Breast epithelium (tissue), 4 donors: Measurements from ENCODE around the gene DRICH1. TPM values are rescaled to one million over a fixed set of nuclear protein-coding genes. Genes with fewer than 3 reads are reported as not detected.
"Not testable (repeated sequence)": the region's sequence is repeated elsewhere in the genome, so short reads cannot be mapped to it uniquely, and the experiment has no call there.

Experiments
- DNase-seq, 2 donors: peaks; one replicate each; pipeline ENCODE4 v3.0.0-alpha.2; 2019; ENCODE audit warnings: low spot score in 2 of 2
- H3K27ac ChIP-seq, 2 donors: fragments of 200-600 bp; sonication (generic) in 1 of 2; one replicate each; pipeline ENCODE4 v1.5.1; 2016 to 2019; ENCODE audit warnings: mild to moderate bottlenecking in 1 of 2
- H3K27me3 ChIP-seq, 2 donors: fragments of 200-600 bp; sonication (generic) in 1 of 2; one replicate each; pipeline versions ENCODE4 v1.5.1 to v1.6.0; 2017 to 2019; ENCODE audit warnings: control low read depth in 1 of 2, mild to moderate bottlenecking in 1 of 2
- H3K36me3 ChIP-seq: fragments of 200-600 bp; one replicate; pipeline ENCODE4 v1.5.1; 2019
- H3K4me1 ChIP-seq, 2 donors: fragments of 200-600 bp; sonication (generic); one replicate each; pipeline ENCODE4 v1.5.1; 2016 to 2019; ENCODE audit warnings: control low read depth in 1 of 2
- H3K4me3 ChIP-seq, 3 donors: fragments of 200-600 bp; sonication (generic); 1 replicate in 2 of 3; 2 replicates in 1 of 3; pipeline ENCODE4 v1.5.1; 2016 to 2019; ENCODE audit warnings: mild to moderate bottlenecking in 3 of 3, moderate library complexity in 2 of 3
- H3K9me3 ChIP-seq, 2 donors: fragments of 200-600 bp; sonication (generic) in 1 of 2; one replicate each; pipeline ENCODE4 v1.5.1; 2016 to 2019; ENCODE audit warnings: control low read depth in 1 of 2
- CTCF ChIP-seq, 3 donors: fragments of 450-650 bp; IDR thresholded peaks; one replicate each; pipeline ENCODE4 v1.5.1; 2016 to 2017; ENCODE audit warnings: antibody characterized with exemption in 3 of 3, mild to moderate bottlenecking in 3 of 3, moderate library complexity in 3 of 3
- POLR2A ChIP-seq: fragments of 450-650 bp; IDR thresholded peaks from one replicate; pipeline ENCODE4 v1.6.1; 2016; ENCODE audit warnings: antibody characterized with exemption, mild to moderate bottlenecking, moderate library complexity
- POLR2AphosphoS5 ChIP-seq, 3 donors: sonication (generic); formaldehyde crosslinking; IDR thresholded peaks; one replicate each; pipeline ENCODE4 v1.6.1; 2017; ENCODE audit warnings: antibody characterized with exemption in 3 of 3
- intact Hi-C: fragments of 100-400 bp; cut with DNase I; formaldehyde crosslinking; loops from one replicate; pipeline ENCODE4 v1.15.1; 2023; ENCODE audit warnings: low total_unique reads
- total RNA-seq, 3 donors: library from RNA; depleted of rRNA; stranded (reverse); fragments of >200 nt; gene quantifications; one replicate each; pipeline ENCODE4 v1.1.0, GENCODE V29; 2016

DRICH1 gene
- total RNA-seq, 3 donors from 2014 or later = 1.0 to 1.3 TPM; not detected in 1

DNA sequence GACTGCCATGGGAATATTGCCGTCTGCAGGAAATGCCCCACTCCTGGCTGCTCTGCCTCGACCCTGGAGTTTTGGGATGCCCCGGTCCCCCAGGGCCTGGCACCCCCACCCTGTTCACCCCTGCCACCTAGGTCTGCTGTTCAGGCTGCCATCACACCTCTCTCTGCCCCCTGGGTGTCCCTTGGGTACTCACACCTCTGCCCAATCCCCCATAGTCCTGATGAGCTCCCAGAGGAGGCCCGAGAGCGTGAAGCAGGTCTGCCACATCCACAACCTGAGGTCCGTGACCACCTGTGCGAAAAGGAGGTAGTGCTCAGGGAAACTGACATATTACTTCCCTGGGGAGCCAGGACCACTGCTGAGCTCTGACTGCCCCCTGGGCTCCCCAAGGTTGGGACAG, 20.2 kb upstream of the DRICH1 start:
- TF ChIP-seq POLR2A = no peak
- no peak for TF ChIP-seq CTCF (IDR thresholded peaks at IDR 0.05)
- no peak for TF ChIP-seq POLR2AphosphoS5 (IDR thresholded peaks at IDR 0.05)
- intact Hi-C loops = no loop called here
- Histone ChIP-seq H3K4me1 (no peaks in the 10 kb centered on the region), H3K27ac (no peak overlapping the region), H3K9me3 (no peaks in the 10 kb centered on the region), H3K36me3 (no peaks in the 10 kb centered on the region), H3K4me3 (no peak overlapping the region), H3K27me3 (no peaks in the 10 kb centered on the region)
- DNase-seq = no peak

GRCh38 chr22:23651676-23652075, 19.6 kb upstream of the DRICH1 start:
- no peak overlapping the region for H3K4me3 ChIP-seq
- no peak for TF ChIP-seq POLR2A
- TF ChIP-seq POLR2AphosphoS5 (IDR thresholded peaks at IDR 0.05) = no peak
- TF ChIP-seq CTCF (IDR thresholded peaks at IDR 0.05) = no peak
- no peaks in the 10 kb centered on the region for H3K4me1 ChIP-seq
- H3K36me3 ChIP-seq = no peaks in the 10 kb centered on the region
- no peaks in the 10 kb centered on the region for H3K27me3 ChIP-seq
- intact Hi-C loops = no loop called here
- H3K9me3 ChIP-seq = no peaks in the 10 kb centered on the region
- DNase-seq = no peak
- H3K27ac ChIP-seq = no peak overlapping the region

DNA sequence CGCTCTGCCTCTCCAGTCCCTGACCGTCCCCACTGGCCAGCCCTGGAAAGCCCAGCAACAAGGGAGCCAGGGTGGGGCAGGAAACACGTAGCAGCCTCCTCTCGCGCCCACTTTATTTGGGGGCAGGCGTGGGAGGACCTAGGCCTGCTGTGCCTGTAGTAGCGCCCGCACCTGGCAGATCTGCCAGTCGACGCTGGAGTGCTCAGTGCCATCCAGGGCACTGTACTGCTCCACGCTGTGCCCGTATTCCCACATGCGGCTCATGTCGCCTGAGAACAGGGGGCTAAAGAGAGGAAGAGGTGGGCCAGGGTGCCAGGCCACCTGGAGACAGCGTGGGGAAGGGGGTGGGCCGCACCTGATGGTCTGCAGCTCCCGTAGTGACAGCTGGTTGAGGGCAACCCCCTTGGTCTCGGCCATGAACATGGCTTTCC, 17.0 kb upstream of the DRICH1 start:
- Histone ChIP-seq H3K27me3 (no peaks in the 10 kb centered on the region), H3K27ac (no peak overlapping the region), H3K4me3 (no peak overlapping the region), H3K36me3 (no peaks in the 10 kb centered on the region), H3K4me1 (no peaks in the 10 kb centered on the region), H3K9me3 (no peaks in the 10 kb centered on the region)
- DNase-seq = no peak
- intact Hi-C loops = no loop called here
- no peak for TF ChIP-seq CTCF (IDR thresholded peaks at IDR 0.05)
- no peak for TF ChIP-seq POLR2A
- TF ChIP-seq POLR2AphosphoS5 (IDR thresholded peaks at IDR 0.05) = no peak

- H3K4me1 ChIP-seq, H3K4me3 ChIP-seq, H3K36me3 ChIP-seq, DNase-seq, H3K27ac ChIP-seq, H3K27me3 ChIP-seq, H3K9me3 ChIP-seq, intact Hi-C loops: not testable (repeated sequence)
Measured at GRCh38 chr22:23646526-23646925, 14.4 kb upstream of the DRICH1 start.

- DNase-seq, H3K4me1 ChIP-seq, H3K36me3 ChIP-seq, H3K9me3 ChIP-seq, intact Hi-C loops, H3K27ac ChIP-seq, H3K4me3 ChIP-seq, H3K27me3 ChIP-seq: not testable (repeated sequence)
Measured at GRCh38 chr22:23640206-23640605, 8.1 kb upstream of the DRICH1 start.

- no peaks in the 10 kb centered on the region for H3K9me3 ChIP-seq
- H3K4me1 ChIP-seq = no peaks in the 10 kb centered on the region
- TF ChIP-seq POLR2A = no peak
- TF ChIP-seq CTCF (IDR thresholded peaks at IDR 0.05) = no peak
- TF ChIP-seq POLR2AphosphoS5 (IDR thresholded peaks at IDR 0.05) = no peak
- H3K27ac ChIP-seq = no peak overlapping the region
- no peak overlapping the region for H3K4me3 ChIP-seq
- H3K36me3 ChIP-seq = no peaks in the 10 kb centered on the region
- DNase-seq = no peak
- intact Hi-C loops = no loop called here
- H3K27me3 ChIP-seq = no peaks in the 10 kb centered on the region
Measured at GRCh38 chr22:23639661-23640060, 7.5 kb upstream of the DRICH1 start.
